ENCODE results near the gene ITPKB.

Gene ITPKB

GRCh38 chr1:226597616-226598454 lies 141.2 kb downstream of the ITPKB start:
- DNase-seq, result no peak

- DNase-seq, result no peak
Measured at GRCh38 chr1:226596531-226597165, 142.4 kb downstream of the ITPKB start.

GRCh38 chr1:226593541-226593940 lies 145.5 kb downstream of the ITPKB start:
- DNase-seq, result no peak

- DNase-seq, result no peak
Measured at GRCh38 chr1:226590614-226591013, 148.5 kb downstream of the ITPKB start.

DNA sequence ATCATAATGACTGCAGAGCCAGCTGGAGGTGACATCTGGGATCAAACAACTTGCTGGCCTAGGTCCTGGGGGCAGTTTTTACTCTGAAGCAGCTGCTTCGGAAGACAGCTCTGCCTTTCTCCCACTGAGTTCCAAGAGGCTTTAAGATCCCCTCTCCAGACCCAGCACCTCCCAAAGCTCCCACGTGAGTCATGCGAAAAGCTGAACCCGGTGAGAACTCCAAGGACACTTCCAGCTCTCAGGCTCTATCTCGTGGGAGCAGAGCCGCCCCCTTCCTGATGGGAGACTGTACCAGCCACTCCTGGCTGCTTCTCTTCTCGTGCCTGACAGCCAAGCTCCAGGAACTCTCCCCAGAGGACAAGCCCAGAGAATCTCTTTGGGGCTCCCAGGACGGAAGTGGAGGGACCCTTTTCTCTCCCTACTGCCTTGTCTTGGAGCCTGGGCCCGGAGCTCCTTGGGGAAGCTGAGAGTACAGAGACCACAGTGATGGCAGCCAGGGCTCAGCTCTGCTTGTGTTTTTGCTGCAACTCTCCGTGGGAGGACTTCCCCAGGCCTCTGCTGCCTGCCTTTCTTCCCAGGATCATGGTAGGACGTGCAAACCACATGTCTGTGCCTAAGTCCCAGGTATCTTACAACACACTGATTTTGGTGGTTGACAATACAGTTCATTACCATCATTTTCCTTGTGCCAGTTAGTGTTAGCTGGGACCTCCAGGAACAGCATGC lies 149.9 kb downstream of the ITPKB start:
- DNase-seq, result no peak

DNA sequence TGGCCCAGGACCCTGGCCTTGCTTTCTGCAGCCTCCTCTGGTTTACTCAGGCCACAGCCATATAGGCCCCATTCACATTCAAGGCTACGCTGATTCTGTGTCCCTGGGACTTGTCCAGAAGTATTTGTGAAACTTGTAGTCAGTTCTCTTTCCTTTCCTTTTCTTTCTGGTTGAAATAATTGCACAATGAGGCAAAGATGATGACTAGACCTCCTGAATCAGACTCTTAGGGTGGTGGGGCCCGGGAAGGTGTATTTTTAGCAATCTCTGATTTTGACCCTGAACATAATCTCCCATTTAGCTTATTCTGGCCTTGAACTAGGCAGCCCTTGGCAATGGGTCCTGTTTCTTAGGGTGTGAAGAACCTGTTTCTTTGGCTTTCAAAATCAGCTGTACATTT lies 150.6 kb downstream of the ITPKB start:
- DNase-seq, result no peak

- no peak for DNase-seq
Measured at GRCh38 chr1:226586650-226587422, 152.2 kb downstream of the ITPKB start.

DNA sequence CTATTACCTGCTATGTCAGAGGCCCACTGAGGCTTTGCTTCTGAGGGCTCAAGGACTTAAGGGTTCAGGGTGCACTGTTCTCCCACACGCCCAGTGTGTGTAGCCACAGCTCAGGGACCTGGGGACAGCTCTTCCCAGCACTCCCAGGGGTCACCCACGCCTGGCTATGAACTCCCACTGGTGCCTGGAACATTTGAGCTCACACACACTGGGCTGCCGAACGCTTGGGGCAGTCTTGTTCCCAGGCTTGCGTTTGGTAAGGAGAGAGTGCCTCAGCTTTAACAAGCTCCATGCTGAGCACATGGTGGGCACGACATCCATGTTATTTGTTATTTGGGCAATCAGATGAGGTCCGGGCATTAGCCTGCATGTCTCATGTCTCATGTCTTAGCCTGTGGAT lies 153.0 kb downstream of the ITPKB start:
- no peak for DNase-seq

GRCh38 chr1:226584164-226584563 lies 154.9 kb downstream of the ITPKB start:
- DNase-seq, result no peak

DNA sequence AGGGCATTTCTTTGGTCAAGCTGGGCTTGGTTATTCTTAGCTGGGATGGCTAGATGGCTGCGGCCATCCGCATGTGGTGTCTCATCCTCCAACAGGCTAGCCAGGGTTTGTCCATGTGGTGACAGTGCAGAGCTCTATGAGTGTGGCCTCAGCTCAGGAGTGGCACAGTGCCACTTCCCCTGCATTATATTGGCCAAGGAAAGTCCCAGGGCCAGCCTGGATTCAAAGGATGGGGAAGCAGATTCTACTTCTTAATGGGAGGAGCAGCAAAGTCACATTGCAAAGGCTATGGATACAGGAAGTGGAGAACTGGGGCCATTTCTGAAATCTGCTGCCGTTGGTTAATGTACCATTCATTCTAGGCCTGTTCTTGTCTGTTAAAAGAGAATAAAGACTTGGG lies 156.1 kb downstream of the ITPKB start:
- no peak for DNase-seq
